CD4-positive, CD25-positive, alpha-beta regulatory T cell (primary cell): ENCODE measurements around the gene TMEM131. TPM values are rescaled to one million over a fixed set of nuclear protein-coding genes. Genes with fewer than 3 reads are reported as not detected.
"Not testable (repeated sequence)": the region's sequence is repeated elsewhere in the genome, so short reads cannot be mapped to it uniquely, and the experiment has no call there.

ENCODE experiments used
- ATAC-seq, 2 donors: fragments of 150-1000 bp; cut with Tn5 transposase; one replicate each; pipeline ENCODE4 v1.10.0; 2021; ENCODE audit warnings: low read depth in 2 of 2, moderate number of reproducible peaks in 2 of 2, moderate library complexity in 1 of 2
- DNase-seq, 3 donors: peaks; one replicate each; pipeline versions ENCODE4 v3.0.0 to v3.0.0-alpha.2; 2012 to 2022; ENCODE audit warnings: mixed read lengths in 1 of 3
- H3K27ac ChIP-seq: one replicate; pipeline ENCODE4 v1.7.0; 2013; ENCODE audit warnings: mild to moderate bottlenecking, low read length; ENCODE audit not compliant: insufficient read depth, poor library complexity, severe bottlenecking
- H3K27me3 ChIP-seq: one replicate; pipeline ENCODE4 v1.7.0; 2013; ENCODE audit warnings: low read length; ENCODE audit not compliant: control insufficient read depth, insufficient read depth
- H3K36me3 ChIP-seq: one replicate; pipeline ENCODE4 v1.7.0; 2013; ENCODE audit warnings: mild to moderate bottlenecking, low read length, moderate library complexity; ENCODE audit not compliant: control insufficient read depth, insufficient read depth
- H3K4me1 ChIP-seq: 2 replicates; pipeline ENCODE4 v1.7.0; 2013; ENCODE audit warnings: mild to moderate bottlenecking, low read length; ENCODE audit not compliant: insufficient read depth, control insufficient read depth, poor library complexity, severe bottlenecking
- H3K4me3 ChIP-seq: one replicate; pipeline ENCODE4 v1.7.0; 2013; ENCODE audit warnings: low read depth, mild to moderate bottlenecking, low read length, moderate library complexity
- H3K9me3 ChIP-seq, 2 experiments: 1 replicate in 1 of 2; 2 replicates in 1 of 2; pipeline ENCODE4 v1.7.0; 2013; ENCODE audit warnings: low read length in 2 of 2, mild to moderate bottlenecking in 1 of 2, moderate library complexity in 1 of 2; ENCODE audit not compliant: control insufficient read depth in 2 of 2
- H3K27ac Mint-ChIP-seq, 3 donors: one replicate each; pipeline ENCODE4 v1.8.0; 2020 to 2022; ENCODE audit warnings: mild to moderate bottlenecking in 3 of 3, mixed read lengths in 3 of 3, moderate library complexity in 2 of 3
- H3K27me3 Mint-ChIP-seq: one replicate; pipeline ENCODE4 v1.8.0; 2022; ENCODE audit warnings: mild to moderate bottlenecking, mixed read lengths
- H3K36me3 Mint-ChIP-seq: one replicate; pipeline ENCODE4 v1.8.0; 2020; ENCODE audit warnings: mixed read lengths
- H3K4me1 Mint-ChIP-seq, 4 donors: one replicate each; pipeline ENCODE4 v1.8.0; 2020 to 2022; ENCODE audit warnings: mixed read lengths in 4 of 4, mild to moderate bottlenecking in 1 of 4
- H3K4me3 Mint-ChIP-seq, 4 donors: one replicate each; pipeline ENCODE4 v1.8.0; 2020 to 2022; ENCODE audit warnings: mild to moderate bottlenecking in 4 of 4, mixed read lengths in 4 of 4, moderate library complexity in 3 of 4
- H3K9me3 Mint-ChIP-seq, 7 donors: one replicate each; pipeline ENCODE4 v1.8.0; 2020 to 2022; ENCODE audit warnings: mixed read lengths in 7 of 7, mild to moderate bottlenecking in 3 of 7, moderate library complexity in 2 of 7
- polyA plus RNA-seq, 4 donors: library from polyadenylated mRNA; unstranded; fragments of 300-500 nt; fragmentation: Illumina TruSeq; gene quantifications; one replicate each; pipeline ENCODE4 v1.2.3, GENCODE V29; 2021
- total RNA-seq: library from RNA; stranded (reverse); gene quantifications from one replicate; pipeline ENCODE4 v1.2.3, GENCODE V29; 2022

TMEM131 gene
- total and polyA plus RNA-seq, 5 donors from 2014 or later = 6.7 to 34.1 (median 8.0) TPM

DNA sequence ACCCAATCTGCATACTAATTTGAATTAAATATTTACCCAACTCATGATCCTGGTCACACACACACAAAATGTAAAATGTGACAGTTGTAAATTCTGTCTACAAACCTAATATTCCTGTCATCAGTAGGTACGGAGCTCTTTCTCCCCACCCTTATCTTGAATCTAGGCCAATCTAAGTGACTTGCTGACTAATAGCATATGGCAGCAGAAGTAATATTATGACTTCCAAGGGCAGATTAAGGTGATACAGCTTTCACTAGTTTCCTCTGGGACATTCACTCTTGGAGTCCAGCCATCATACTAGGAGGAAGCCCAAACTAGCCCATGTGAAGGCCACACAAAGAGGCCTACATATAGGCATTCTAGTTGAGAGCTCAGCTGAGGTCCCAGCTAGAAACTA is 89.4 kb downstream of the TMEM131 start:
- ATAC-seq (no peak), DNase-seq (no peak)
- no peak overlapping the region for H3K4me3 Mint-ChIP-seq
- H3K36me3 Mint-ChIP-seq = peaks cover 47% of the 10 kb centered on the region
- H3K9me3 Mint-ChIP-seq = no peaks in the 10 kb centered on the region
- H3K4me3 ChIP-seq = no peak overlapping the region
- H3K36me3 ChIP-seq = peaks cover 25% of the 10 kb centered on the region
- H3K9me3 ChIP-seq = no peaks in the 10 kb centered on the region
- H3K27me3 Mint-ChIP-seq = no peaks in the 10 kb centered on the region
- H3K27ac ChIP-seq = no peak overlapping the region
- H3K27me3 ChIP-seq = no peaks in the 10 kb centered on the region
- no peak overlapping the region for H3K27ac Mint-ChIP-seq
- H3K4me1 Mint-ChIP-seq = peaks cover 8 to 20% (median 11%) of the 10 kb centered on the region in 4 donors
- H3K4me1 ChIP-seq = no peaks in the 10 kb centered on the region

DNA sequence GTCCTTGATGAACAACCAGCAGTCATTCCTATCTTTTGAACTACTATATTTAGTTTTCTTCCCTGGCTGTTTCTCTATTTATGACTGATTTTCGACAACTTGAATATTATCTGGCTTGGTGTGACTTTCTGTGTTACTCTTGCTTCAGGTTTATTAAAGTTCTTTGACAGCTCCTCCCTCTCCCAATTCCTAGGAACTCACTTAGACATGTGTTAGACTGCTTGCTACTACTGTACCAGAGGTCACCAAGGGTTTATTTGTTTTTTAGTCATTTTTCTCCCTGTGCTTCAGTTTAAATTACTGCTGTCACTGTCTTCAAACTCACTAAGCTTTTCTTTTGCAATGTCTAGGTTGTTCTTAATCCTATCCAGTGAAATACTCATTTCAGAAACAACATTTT is 90.5 kb downstream of the TMEM131 start:
- Mint-ChIP-seq H3K9me3 (no peaks in the 10 kb centered on the region), H3K4me1 (peaks cover 2 to 13% (median 9%) of the 10 kb centered on the region in 4 donors), H3K27me3 (no peaks in the 10 kb centered on the region), H3K4me3 (no peak overlapping the region), H3K36me3 (peaks cover 40% of the 10 kb centered on the region), H3K27ac (no peak overlapping the region)
- H3K27me3 ChIP-seq = no peaks in the 10 kb centered on the region
- DNase-seq (no peak), ATAC-seq (no peak)
- no peak overlapping the region for H3K27ac ChIP-seq
- H3K36me3 ChIP-seq = peaks cover 21% of the 10 kb centered on the region
- no peaks in the 10 kb centered on the region for H3K9me3 ChIP-seq
- H3K4me1 ChIP-seq = no peaks in the 10 kb centered on the region
- H3K4me3 ChIP-seq = no peak overlapping the region

DNA sequence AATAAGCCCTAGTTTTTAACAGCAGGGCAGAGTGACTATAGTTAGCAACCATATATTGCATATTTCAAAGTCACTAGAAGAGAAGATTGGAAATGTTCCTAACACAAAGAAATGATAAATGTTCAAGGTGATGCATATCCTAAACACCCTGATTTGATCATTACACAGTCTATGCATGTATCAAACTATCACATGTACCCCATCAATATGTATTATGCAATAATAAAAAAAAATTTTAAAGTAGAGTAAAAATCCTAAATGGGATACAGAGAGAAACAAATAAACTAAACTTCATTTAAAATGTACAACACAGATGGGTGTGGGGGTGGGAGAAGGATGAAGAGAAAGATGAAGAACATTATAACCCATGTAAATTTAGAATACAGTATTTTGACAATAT is 93.9 kb downstream of the TMEM131 start:
- no peak overlapping the region for H3K4me3 Mint-ChIP-seq
- H3K36me3 Mint-ChIP-seq = peaks cover 38% of the 10 kb centered on the region
- no peaks in the 10 kb centered on the region for H3K9me3 ChIP-seq
- H3K9me3 Mint-ChIP-seq = peaks cover 0 to 4% (median 0%) of the 10 kb centered on the region in 7 donors
- H3K4me1 ChIP-seq = no peaks in the 10 kb centered on the region
- no peak for DNase-seq
- H3K27ac ChIP-seq = no peak overlapping the region
- peaks cover 0 to 9% (median 4%) of the 10 kb centered on the region in 4 donors for H3K4me1 Mint-ChIP-seq
- H3K27ac Mint-ChIP-seq = no peak overlapping the region
- no peaks in the 10 kb centered on the region for H3K27me3 ChIP-seq
- no peaks in the 10 kb centered on the region for H3K27me3 Mint-ChIP-seq
- H3K36me3 ChIP-seq = peaks cover 11% of the 10 kb centered on the region
- no peak for ATAC-seq
- no peak overlapping the region for H3K4me3 ChIP-seq

DNA sequence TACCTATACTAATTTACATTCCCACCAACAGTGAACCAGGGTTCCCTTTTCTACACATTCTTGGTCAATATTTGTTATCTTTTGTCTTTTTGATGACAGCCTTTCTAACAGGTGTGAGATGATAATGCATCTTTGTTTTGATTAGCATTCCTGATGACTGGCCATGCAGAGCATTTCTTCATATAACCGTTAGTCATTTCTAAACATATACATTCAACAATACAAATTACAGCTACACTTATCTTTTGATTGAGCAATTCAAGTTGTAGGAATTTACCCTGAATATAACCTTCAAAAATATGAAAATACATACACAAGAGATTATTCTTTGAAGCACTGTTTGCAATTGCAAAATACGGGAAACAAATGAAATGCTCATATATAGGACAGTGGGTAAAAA is 94.9 kb downstream of the TMEM131 start:
- H3K27me3 ChIP-seq = no peaks in the 10 kb centered on the region
- no peak overlapping the region for H3K4me3 Mint-ChIP-seq
- no peaks in the 10 kb centered on the region for H3K27me3 Mint-ChIP-seq
- no peaks in the 10 kb centered on the region for H3K4me1 ChIP-seq
- H3K9me3 ChIP-seq = no peaks in the 10 kb centered on the region
- no peak overlapping the region for H3K4me3 ChIP-seq
- H3K36me3 ChIP-seq = peaks cover 7% of the 10 kb centered on the region
- no peak for DNase-seq
- H3K4me1 Mint-ChIP-seq = peaks cover 2 to 6% (median 5%) of the 10 kb centered on the region in 4 donors
- no peak overlapping the region for H3K27ac Mint-ChIP-seq
- peaks cover 0 to 4% (median 1%) of the 10 kb centered on the region in 7 donors for H3K9me3 Mint-ChIP-seq
- no peak for ATAC-seq
- peaks cover 40% of the 10 kb centered on the region for H3K36me3 Mint-ChIP-seq
- H3K27ac ChIP-seq = no peak overlapping the region

DNA sequence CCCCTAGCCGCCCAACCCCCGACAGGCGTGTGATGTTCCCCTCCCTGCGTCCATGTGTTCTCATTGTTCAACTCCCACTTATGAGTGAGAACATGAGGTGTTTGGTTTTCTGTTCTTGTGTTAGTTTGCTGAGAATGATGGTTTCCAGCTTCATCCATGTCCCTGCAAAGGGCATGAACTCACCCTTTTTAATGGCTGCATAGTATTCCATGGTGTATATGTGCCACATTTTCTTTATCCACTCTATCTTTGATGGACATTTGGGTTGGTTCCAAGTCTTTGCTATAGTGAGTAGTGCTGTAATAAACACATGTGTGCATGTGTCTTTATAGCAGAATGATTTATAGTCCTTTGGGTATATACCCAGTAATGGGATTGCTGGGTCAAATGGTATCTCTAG is 102.7 kb downstream of the TMEM131 start:
- H3K4me1 Mint-ChIP-seq = peaks cover 4 to 14% (median 10%) of the 10 kb centered on the region in 4 donors
- not testable (repeated sequence) for H3K4me3 ChIP-seq, H3K27me3 Mint-ChIP-seq, H3K4me1 ChIP-seq, H3K27ac ChIP-seq, H3K27ac Mint-ChIP-seq, H3K36me3 ChIP-seq, ATAC-seq, H3K4me3 Mint-ChIP-seq, DNase-seq, H3K27me3 ChIP-seq, H3K9me3 ChIP-seq
- peaks cover 49% of the 10 kb centered on the region for H3K36me3 Mint-ChIP-seq
- peaks cover 0 to 19% (median 7%) of the 10 kb centered on the region in 7 donors for H3K9me3 Mint-ChIP-seq

DNA sequence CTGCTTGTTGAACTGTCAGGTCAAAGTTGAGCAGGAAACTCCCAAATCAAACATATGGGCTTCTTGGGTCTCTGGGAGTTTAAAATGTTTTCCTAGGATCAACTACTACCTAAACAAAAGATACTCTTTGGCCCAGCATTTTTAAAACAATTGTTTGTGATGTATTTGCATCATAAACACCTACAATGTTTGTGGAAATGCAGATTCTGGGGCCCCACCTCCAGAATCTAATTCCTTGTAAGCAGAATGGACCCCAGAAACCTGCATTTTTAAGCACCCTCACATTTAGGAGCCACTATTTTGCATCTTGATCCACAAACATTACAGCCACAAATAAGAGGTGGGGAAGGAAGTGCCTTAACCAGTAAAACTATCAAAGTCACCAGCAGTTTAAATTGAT is 104.1 kb downstream of the TMEM131 start:
- Mint-ChIP-seq H3K9me3 (peaks cover 0 to 24% (median 5%) of the 10 kb centered on the region in 7 donors), H3K36me3 (peaks cover 56% of the 10 kb centered on the region), H3K27me3 (no peaks in the 10 kb centered on the region), H3K4me3 (no peak overlapping the region), H3K4me1 (peaks cover 4 to 14% (median 10%) of the 10 kb centered on the region in 4 donors), H3K27ac (no peak overlapping the region)
- H3K9me3 ChIP-seq = peaks cover 3 to 8% of the 10 kb centered on the region in 2 experiments
- no peak overlapping the region for H3K27ac ChIP-seq
- H3K36me3 ChIP-seq = peaks cover 21% of the 10 kb centered on the region
- no peaks in the 10 kb centered on the region for H3K27me3 ChIP-seq
- ATAC-seq (no peak), DNase-seq (no peak)
- no peaks in the 10 kb centered on the region for H3K4me1 ChIP-seq
- no peak overlapping the region for H3K4me3 ChIP-seq

DNA sequence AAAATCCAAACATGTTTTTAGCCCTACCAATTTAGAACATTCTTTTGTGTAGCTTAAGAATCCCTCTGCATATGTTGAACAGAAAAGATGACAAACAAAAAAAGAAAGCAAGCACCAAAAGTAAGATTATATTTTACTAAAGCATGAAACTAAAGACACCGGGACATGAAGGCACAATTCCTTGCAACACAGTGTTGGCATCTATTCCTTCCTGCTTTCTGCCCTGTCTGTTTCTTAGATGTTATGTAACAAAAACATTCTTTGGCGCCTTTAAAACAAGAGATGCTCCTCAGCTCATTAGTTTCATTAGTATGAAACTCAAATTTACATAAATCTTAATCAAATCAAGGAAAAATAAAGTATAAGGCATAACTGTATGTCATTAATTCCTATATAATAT is 106.6 kb downstream of the TMEM131 start:
- Histone ChIP-seq H3K27ac (no peak overlapping the region), H3K9me3 (peaks cover 14% of the 10 kb centered on the region in 2 experiments), H3K4me1 (no peaks in the 10 kb centered on the region), H3K36me3 (peaks cover 35% of the 10 kb centered on the region), H3K4me3 (no peak overlapping the region), H3K27me3 (no peaks in the 10 kb centered on the region)
- Mint-ChIP-seq H3K4me1 (peaks cover 7 to 14% (median 8%) of the 10 kb centered on the region in 4 donors), H3K27ac (no peak overlapping the region), H3K9me3 (peaks cover 5 to 25% (median 7%) of the 10 kb centered on the region in 7 donors), H3K36me3 (peaks cover 67% of the 10 kb centered on the region), H3K4me3 (no peak overlapping the region), H3K27me3 (no peaks in the 10 kb centered on the region)
- DNase-seq (no peak), ATAC-seq (no peak)

DNA sequence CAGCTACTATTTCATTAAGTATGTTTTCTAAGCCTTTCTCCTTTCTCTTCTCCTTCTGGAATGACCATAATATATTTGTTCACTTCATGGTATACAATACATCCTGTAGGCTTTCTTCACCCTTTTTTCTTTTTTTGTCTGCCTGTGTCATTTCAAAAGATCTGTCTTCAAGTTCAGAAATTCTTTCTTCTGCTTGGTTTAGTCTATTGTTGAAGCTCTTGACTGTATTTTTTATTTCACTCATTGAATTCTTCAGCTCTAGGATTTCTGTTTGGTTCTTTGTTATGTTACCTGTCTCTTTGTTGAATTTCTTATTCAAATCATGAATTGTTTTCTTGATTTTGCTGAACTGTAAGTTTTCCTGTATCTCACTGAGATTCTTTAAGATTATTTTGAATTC is 109.9 kb downstream of the TMEM131 start:
- peaks cover 6 to 18% (median 7%) of the 10 kb centered on the region in 7 donors for H3K9me3 Mint-ChIP-seq
- Histone ChIP-seq H3K4me1 (no peaks in the 10 kb centered on the region), H3K27ac (no peak overlapping the region), H3K27me3 (no peaks in the 10 kb centered on the region), H3K4me3 (no peak overlapping the region), H3K36me3 (peaks cover 35% of the 10 kb centered on the region), H3K9me3 (peaks cover 14% of the 10 kb centered on the region in 2 experiments)
- no peaks in the 10 kb centered on the region for H3K27me3 Mint-ChIP-seq
- no peak overlapping the region for H3K27ac Mint-ChIP-seq
- no peak overlapping the region for H3K4me3 Mint-ChIP-seq
- DNase-seq (no peak), ATAC-seq (no peak)
- H3K36me3 Mint-ChIP-seq = peaks cover 65% of the 10 kb centered on the region
- peaks cover 5 to 12% (median 11%) of the 10 kb centered on the region in 4 donors for H3K4me1 Mint-ChIP-seq
